Limb (tissue), 2 donors: ENCODE data around the gene USP24.

ENCODE experiments used
- DNase-seq, 2 donors: peaks; one replicate each; pipeline ENCODE4 v3.0.0-alpha.2; 2016; ENCODE audit errors: extremely low spot score in 2 of 2

Gene USP24, protein sequence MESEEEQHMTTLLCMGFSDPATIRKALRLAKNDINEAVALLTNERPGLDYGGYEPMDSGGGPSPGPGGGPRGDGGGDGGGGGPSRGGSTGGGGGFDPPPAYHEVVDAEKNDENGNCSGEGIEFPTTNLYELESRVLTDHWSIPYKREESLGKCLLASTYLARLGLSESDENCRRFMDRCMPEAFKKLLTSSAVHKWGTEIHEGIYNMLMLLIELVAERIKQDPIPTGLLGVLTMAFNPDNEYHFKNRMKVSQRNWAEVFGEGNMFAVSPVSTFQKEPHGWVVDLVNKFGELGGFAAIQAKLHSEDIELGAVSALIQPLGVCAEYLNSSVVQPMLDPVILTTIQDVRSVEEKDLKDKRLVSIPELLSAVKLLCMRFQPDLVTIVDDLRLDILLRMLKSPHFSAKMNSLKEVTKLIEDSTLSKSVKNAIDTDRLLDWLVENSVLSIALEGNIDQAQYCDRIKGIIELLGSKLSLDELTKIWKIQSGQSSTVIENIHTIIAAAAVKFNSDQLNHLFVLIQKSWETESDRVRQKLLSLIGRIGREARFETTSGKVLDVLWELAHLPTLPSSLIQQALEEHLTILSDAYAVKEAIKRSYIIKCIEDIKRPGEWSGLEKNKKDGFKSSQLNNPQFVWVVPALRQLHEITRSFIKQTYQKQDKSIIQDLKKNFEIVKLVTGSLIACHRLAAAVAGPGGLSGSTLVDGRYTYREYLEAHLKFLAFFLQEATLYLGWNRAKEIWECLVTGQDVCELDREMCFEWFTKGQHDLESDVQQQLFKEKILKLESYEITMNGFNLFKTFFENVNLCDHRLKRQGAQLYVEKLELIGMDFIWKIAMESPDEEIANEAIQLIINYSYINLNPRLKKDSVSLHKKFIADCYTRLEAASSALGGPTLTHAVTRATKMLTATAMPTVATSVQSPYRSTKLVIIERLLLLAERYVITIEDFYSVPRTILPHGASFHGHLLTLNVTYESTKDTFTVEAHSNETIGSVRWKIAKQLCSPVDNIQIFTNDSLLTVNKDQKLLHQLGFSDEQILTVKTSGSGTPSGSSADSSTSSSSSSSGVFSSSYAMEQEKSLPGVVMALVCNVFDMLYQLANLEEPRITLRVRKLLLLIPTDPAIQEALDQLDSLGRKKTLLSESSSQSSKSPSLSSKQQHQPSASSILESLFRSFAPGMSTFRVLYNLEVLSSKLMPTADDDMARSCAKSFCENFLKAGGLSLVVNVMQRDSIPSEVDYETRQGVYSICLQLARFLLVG (N-terminal part only)

DNA sequence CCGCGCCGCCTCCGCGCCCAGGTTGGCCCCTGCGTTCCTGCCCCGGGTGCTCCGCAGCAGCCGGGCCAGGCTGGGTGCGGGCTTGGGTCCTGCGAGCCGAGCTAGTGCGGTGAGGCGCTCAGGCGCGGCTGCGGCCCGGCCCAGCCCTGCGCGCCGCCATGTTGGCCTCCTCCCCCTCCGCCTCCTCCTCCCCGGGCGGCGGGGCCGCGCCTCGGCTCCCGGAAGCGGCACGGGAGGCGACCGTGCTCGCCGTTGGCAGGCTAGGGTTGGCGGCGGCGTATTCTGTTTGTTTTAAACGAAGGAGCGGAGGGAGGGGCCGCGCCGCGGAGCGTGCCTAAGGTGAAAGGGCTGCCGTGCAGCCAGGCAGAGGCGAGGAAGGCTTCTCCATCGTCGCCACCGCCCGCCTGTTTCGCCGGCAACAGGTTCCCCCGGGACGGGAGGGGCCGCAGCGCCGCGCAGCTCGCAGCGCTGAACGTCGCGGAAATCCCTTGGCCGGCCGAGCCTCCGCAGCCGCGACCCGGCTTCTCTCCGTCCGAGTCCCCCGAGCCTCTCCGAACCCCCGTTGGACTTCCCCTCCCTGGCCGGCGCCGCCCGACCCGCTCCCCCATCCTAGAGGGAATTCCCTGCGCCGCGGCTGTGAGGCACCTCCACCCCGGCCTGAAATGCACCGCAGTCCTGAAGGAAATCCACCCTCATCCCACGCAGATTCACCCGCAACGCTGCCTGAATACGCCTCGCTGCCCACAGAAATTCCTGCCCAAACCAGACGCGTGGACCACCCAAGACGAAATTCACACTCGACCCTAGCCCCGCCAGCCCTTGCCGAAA, at the start of gene USP24:
Gene USP24 (minus strand): TSS at position 171 of the 828 bp plus-strand sequence. CDS start 251 bp downstream, outside the sequence.
- peak; percentile 50 to 87 for DNase-seq

DNA sequence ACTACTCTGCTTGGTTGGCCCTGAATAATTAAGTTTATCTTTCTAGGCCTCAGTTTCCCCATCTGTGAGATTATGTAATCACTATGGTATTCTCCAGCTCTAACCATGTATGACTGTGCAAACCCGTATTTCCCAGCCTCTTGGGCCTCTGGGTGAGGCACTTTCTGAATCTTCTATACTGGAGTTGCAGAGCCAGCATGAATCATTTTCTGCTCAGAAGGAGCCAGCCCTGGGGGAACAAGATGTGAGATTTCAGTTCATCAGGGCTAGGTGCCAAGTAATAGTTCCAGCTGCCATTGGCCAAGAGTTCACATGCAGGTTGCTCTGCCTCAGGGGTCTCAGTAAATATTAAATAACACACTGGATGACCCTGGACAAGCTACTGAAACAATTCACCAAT, 47.7 kb upstream of the USP24 start:
- DNase-seq = no peak

DNA sequence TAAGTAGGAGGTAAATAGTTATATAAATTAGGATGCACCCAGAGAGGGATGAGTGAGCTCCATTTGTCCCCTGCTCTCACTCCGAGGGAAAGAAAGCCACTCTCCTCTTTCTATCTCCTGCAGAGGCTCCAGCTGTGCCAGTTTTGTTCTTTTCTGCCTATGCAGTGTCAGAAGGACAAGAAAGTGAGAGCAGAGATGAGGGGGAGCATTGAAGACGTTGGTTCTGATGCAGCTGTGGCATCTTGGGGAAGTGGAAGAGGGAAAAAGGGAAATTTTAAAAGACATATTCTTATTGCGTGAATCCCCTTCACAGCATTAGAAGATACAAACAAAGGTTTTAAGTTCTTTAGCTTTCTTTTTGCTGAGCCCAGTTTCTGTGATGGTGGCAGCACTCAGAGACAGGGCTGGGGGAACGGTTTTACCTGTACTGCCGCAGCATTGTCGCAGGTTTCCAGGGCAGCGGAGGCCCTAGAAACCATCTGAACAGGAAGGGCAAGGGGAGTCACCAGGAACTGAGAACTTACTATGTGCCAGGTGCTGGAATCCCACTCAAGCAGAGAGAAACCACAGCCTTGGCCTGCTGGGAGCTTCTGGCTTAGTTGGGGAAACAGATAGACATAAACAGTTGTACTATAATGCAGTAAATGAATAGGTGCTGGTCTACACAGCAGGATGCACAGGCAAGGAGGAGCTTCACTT, 44.9 kb upstream of the USP24 start:
- DNase-seq = no peak

DNA sequence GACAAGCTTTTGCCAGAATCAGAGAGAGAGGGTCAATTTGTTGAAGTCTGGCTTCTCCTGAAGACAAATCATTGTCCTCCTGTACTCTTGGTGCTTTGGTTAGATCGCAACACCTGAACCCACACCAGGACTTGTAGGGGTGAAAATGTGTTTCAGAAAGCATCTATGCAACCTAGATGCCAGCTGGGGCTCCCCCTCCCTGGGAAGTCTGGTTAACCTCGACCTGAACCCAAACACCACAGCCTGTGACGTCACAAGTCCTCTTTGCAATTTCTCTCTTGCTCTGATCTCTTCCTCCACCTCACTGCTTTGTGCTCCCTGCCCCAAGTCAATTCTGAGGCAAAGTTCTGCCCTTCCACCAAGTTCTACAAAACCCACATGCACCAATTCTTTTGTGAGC, 42.8 kb upstream of the USP24 start:
- DNase-seq = no peak

DNA sequence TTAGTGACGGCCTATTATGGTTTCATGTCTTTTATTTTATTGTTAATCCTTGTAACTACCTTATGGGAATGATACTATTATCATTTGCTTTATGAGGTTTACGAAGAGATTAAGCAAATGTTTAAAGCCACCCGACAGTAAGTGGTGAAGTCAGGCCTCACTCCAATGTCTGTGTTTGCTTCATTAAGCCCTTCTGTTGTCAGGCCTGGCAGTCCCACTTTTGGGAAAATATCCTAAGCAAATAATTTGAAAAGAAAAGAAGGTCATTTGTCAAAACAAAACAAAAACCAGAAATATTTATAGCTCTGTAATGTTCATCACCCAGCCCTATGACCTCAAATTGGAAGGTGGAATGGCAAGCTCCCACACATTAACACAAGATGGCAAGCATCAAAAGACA, 40.7 kb upstream of the USP24 start:
- no peak for DNase-seq

DNA sequence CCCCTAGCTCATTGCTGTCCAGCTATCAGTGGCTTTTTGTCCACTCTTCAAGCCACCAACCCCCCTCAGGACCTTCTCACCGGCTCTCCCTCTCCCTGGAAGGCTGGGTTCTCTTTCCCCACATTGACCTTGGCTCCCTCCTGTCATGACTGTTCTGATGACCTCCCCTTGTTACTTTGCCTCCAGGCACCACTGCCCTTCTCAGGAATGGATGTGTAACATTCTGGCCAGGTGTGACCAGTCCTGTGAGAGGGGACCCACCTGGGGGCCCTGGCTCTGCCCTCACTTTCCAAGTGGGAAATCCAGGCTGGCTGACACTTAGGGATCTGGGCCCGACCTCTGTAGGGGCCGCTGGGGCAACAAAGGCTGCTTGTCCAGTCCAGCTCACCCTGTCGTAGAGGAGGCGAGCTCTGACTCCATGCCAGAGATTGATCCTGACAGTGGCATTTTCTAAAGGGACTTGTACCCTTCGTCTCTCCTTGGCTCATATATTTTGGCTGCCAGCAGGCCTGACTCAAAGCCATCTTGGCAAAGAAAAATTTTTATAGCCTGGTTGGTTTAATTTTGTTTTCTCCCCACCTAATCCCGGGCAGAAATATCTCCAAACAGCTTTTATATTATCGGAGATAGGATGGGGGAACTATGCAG, 37.9 kb upstream of the USP24 start:
- no peak for DNase-seq

DNA sequence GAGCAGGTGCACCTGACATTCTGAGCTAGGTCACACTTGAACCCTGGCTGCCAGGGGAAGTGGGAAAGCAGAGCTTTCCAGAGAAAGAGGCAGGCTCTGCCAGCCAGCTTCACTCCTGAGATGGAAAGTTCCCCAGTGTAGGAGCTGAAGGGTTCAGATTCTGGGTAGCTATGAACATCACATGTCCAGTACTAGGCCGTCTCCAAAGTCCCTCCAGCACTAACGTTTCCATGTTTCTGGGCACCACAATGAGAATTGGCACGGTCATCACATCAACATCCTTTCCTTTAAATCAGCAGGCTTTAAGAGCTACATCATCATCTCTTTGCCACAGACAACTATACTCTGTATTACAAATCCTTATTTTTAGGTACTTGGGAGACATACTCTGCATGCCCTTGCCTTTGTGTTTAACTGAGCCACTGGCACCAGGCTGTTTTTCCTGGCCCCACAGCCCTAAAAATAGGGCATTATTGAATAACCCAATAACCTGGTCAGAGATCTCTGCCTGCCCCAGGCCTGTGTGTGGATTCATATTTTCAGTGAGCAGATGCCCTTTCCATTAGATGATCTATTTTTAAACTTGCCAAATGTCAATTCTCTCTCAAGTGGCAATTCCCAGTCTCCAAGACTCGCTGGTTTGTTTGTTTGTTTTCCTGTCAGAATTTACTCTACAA, 35.4 kb upstream of the USP24 start:
- no peak for DNase-seq

DNA sequence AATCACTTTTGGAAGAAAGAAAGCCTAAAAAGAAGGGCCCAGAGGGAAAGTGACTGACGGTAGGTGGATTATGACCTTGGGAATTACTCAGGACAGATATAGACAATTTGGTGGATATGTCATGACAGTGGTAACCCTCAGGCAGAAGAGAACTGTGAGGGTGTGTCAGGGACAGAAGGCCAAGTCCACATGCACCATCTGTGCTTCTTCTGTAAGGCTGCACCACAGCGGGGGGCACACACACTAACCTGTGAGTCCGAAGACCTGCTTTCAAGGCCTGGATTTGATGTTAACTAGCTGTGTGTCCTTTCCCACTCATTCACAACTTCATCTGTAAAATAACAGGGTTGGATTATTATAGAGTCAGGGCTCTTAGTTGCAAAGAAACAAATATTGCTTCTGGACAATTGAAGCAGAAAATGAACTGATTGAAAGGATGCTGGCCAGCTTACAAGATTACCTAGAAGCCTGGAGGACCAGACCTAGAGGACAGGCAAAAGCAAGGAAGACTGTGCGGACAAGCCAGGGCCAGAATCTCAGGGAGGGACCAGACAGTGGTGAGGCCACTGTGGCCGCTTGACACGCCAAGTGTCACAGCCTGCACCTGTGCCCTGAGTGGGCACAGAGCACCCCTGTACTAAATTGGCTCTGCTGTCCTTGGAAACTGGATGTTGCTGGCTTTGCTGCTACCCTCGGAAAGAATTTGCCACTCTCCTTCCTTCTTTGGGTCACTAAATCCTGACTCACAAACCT, 34.7 kb upstream of the USP24 start:
- no peak for DNase-seq

DNA sequence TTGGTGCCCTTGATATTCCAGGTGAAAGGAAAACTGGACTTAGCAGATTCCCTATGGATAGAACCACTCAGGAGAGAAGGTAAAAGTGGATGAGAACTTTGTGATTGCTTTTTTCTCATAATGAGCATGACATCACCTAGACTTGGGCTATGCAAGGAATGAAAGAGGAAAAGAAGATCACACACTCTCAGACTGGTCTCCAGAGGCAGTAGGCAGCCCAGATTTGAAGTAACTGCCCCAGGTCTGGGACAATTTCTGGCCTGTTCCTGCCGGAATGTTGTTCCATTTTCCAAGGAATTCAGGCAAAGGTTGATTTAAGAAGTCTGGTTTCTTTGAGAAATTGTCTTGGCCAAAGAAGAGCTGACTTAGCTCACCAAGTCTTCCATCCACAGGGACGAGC, 31.7 kb upstream of the USP24 start:
- no peak for DNase-seq

DNA sequence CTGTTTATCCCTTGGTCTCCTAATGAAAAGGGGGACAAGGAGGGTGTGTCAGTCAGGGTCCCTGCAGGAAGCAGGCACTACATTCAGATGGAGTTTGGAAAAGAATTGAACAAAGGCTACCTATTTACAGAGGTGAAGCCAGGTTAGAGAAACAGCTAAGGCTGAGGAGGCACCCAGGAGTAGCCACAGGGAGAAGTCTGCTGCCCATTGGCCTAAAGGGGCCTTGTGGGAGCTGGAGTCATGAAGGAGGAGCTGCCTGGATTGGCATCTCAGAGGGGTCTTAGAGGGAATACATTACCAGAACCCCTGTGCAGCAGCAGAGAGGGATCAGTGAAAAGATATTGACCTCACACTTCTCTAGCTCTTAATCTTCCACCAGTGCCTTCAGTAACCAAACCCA, 31.2 kb upstream of the USP24 start:
- no peak for DNase-seq

DNA sequence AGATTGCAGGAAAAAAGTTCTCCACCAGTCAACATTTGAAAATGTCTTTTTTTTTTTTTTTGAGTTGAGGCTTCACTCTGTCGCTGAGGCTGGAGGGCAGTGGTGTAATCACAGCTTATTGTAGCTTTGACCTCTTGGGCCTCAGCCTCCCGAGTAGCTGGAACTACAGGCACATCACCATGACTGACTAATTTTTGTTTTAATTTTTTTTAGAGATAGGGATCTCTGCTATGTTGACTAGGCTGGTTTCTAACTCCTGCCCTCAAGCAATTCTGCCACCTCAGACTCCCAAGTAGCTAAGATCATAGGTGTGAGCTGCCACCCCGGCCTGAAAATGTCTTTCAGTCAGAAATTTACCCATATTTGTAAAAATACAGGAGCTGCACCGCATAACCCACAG, 30.6 kb upstream of the USP24 start:
- no peak for DNase-seq

DNA sequence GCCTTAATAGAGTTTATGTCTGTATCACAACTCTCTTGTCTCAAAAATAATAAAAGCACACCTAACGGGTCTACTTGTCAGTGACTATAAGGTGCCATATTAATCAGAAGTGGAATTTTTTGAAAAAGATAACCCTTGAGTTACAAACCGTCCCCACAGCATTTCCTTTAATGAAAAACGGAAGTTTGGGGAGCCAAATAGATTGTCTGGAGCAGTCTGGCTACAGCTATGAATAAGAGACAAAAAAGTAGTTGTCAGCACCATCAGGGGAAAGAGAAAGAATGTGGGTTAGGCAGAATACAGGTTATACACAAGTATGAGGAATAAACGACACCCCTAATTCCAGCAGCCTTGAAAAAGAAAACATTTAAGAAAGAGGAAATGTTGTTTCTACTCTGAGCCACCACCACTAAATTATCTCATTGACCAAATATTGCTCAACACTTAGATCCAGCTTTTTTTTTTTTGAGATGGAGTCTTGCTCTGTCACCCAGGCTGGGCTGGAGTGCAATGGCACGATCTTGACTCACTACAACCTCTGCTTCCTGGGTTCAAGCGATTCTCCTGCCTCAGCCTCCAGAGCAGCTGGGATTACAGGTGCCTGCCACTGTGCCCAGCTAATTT, 29.4 kb upstream of the USP24 start:
- DNase-seq = no peak

DNA sequence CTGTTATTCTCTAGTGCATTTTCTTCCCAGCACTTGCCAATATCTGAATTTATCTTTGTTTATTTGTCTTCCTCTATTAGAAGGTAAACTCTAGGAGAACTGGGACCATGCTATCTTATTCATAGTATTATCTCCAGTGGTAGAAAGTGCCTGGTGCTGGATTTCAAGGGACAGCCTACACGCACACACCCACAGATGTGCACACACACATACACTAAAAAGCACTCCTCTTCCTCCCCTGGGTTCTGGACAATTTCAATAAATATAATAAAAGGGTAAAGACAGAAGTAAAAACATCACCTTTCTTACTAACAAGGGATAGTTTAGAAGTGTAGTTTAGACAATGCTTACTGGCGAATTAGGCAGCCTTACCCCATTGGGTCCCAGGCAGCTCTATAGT, 28.5 kb upstream of the USP24 start:
- DNase-seq = no peak

DNA sequence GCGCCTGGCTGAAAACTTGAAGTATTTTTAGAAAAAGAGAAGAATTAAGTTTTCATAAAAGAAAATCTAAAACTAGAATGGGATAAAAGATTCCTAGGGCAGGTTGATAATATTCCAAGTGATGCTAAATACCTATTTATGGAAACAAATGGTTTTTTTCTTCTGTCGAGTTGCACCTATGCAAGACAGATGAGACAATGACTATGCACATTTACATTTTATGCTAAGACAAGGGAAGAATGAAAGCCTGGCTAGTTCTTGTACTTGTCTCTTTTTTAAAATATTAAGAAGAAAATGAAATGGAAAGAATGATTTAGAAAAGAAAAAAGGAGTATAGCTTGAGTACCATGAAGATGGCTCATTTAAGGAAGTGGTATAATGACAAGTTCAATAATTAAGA, 24.4 kb upstream of the USP24 start:
- no peak for DNase-seq

DNA sequence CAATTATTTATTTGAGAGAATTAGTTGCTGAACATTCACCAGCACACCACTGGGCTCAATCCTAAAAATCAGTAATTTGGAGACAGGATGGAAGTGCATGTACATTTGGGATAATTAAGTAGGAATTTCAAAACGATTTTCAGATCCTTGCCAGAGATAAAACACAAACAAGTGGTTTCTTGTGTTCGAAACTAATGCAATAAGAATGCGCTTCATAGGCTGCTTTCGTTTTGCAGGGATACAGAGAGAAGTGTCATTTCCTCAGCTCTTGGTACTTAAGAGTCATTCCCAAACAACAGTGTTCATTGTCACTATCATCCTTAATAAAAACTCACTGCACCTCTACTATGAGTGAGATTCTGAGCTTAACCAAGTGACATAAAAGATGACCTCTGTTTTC, 20.6 kb upstream of the USP24 start:
- DNase-seq = no peak

DNA sequence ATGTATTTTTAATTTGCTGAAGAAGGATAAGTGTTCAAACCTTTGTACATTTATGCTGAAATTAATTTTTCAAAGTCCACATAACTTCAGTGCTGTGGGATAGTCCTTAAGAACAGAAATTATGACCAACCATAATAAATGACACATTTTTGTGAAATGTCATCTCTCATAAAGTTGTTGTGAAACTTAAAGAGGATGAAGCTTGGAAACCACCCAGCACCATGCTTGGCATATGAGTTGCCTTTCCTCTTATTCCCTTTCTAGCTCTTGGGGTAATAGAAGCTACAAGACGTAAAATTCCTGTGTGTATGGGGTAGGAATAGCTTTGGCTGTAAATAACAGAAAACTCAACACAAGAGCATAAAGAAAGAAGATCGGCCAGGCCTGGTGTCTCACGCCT, 18.9 kb upstream of the USP24 start:
- DNase-seq = no peak

DNA sequence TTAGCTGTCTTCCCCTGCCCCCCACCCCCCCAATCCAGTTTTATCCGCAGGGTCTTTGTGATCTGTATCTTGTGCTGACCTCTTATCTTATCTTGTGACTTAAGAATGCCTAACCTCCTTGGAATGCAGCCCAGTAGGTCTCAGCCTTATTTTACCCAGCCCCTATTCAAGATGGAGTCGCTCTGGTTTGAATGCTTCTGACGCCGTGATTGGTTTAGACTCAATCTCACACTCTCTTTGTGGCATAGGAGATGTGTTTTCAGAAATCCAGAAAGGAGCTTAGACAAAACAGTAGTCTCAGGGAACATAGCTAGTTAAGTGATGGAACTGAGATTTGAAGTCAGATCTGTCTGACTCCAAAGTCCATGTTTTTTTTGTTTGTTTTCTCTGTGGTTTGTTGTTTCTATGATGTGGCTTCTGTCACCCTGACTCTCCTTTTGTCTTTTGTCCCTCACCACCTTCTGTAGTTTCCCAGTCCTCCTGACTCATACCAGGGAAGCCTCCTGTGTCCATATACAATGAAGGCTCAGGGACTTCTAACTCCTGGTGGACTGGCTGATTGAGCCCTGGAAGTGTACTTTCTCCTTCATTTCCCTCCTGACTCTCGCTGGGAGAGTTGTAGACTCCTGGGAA, 18.1 kb upstream of the USP24 start:
- DNase-seq = no peak
